K562 (cell line): ENCODE results near the gene SNCB. TPM values are rescaled to one million over a fixed set of nuclear protein-coding genes. Genes with fewer than 3 reads are reported as not detected.

Experiments used
- CBX3 ChIP-seq, 2 experiments: IDR thresholded peaks; 1 replicate in 1 of 2; 2 replicates in 1 of 2; pipeline ENCODE4 v1.6.1; 2012; ENCODE audit warnings: inconsistent platforms in 2 of 2, low read length in 2 of 2, borderline replicate concordance in 1 of 2, control low read depth in 1 of 2
- E2F5 ChIP-seq: sonication (generic); formaldehyde crosslinking; IDR thresholded peaks from 2 replicates; pipeline ENCODE4 v1.8.0; 2022; ENCODE audit warnings: mild to moderate bottlenecking, missing genetic modification reagents
- EP400 ChIP-seq: fragments of 450-650 bp; IDR thresholded peaks from 2 replicates; pipeline ENCODE4 v1.6.1; 2017; ENCODE audit warnings: antibody characterized with exemption, mild to moderate bottlenecking, moderate library complexity
- GABPB2 ChIP-seq: fragments of 250-450 bp; sonication (Bioruptor Pico); conservative IDR thresholded peaks from 2 replicates; pipeline ENCODE4 v1.5.1; 2021; ENCODE audit warnings: mild to moderate bottlenecking
- HDAC6 ChIP-seq: IDR thresholded peaks from 2 replicates; pipeline ENCODE4 v1.6.1; 2012; ENCODE audit warnings: low read depth, mild to moderate bottlenecking, control low read depth, inconsistent platforms, low read length, moderate library complexity
- HIVEP1 ChIP-seq: fragments of 250-450 bp; sonication (Bioruptor Pico); IDR thresholded peaks from 2 replicates; pipeline ENCODE4 v1.4.0; 2020; ENCODE audit warnings: mild to moderate bottlenecking
- MNT ChIP-seq, 2 experiments: fragments of 450-650 bp; conservative IDR thresholded peaks; 2 replicates each; pipeline ENCODE4 v1.6.1; 2017; ENCODE audit warnings: mild to moderate bottlenecking in 2 of 2, moderate library complexity in 2 of 2
- NCOA4 ChIP-seq: fragments of 450-650 bp; IDR thresholded peaks from 2 replicates; pipeline ENCODE4 v1.6.1; 2018; ENCODE audit warnings: mild to moderate bottlenecking; ENCODE audit not compliant: partially characterized antibody
- RBM25 ChIP-seq: fragments of 200-400 bp; formaldehyde crosslinking; IDR thresholded peaks from 2 replicates; pipeline ENCODE4 v1.6.1; 2018; ENCODE audit warnings: low read length, low read depth, moderate library complexity; ENCODE audit not compliant: severe bottlenecking
- TAF7 ChIP-seq: fragments of 450-650 bp; IDR thresholded peaks from 2 replicates; pipeline ENCODE4 v1.6.1; 2016; ENCODE audit warnings: missing genetic modification characterization, missing compliant biosample characterization
- TEAD4 ChIP-seq, 2 experiments: sonication (generic) in 1 of 2; formaldehyde crosslinking in 1 of 2; IDR thresholded peaks; 2 replicates each; pipeline versions ENCODE4 v1.6.1 to v1.8.0; 2012 to 2022; ENCODE audit warnings: borderline replicate concordance in 1 of 2, inconsistent platforms in 1 of 2, low read length in 1 of 2, mild to moderate bottlenecking in 1 of 2, missing genetic modification reagents in 1 of 2
- TFE3 ChIP-seq: fragments of 450-650 bp; formaldehyde crosslinking; IDR thresholded peaks from 2 replicates; pipeline ENCODE4 v1.4.0; 2020; ENCODE audit warnings: mild to moderate bottlenecking, mixed read lengths
- TRIM25 ChIP-seq: fragments of 450-650 bp; IDR thresholded peaks from 2 replicates; pipeline ENCODE4 v1.7.0; 2016; ENCODE audit warnings: borderline replicate concordance
- ZC3H4 ChIP-seq: sonication (generic); formaldehyde crosslinking; IDR thresholded peaks from 2 replicates; pipeline ENCODE4 v1.9.0; 2021; ENCODE audit warnings: missing genetic modification reagents, borderline replicate concordance
- ZFP91 ChIP-seq: sonication (generic); formaldehyde crosslinking; IDR thresholded peaks from 2 replicates; pipeline ENCODE4 v1.8.0; 2022; ENCODE audit warnings: mild to moderate bottlenecking, missing genetic modification reagents
- ZNF134 ChIP-seq: fragments of 250-450 bp; sonication (Bioruptor Pico); conservative IDR thresholded peaks from 2 replicates; pipeline ENCODE4 v1.4.0; 2020
- ZNF778 ChIP-seq: fragments of 450-650 bp; formaldehyde crosslinking; IDR thresholded peaks from 2 replicates; pipeline ENCODE4 v1.4.0; 2020; ENCODE audit warnings: mild to moderate bottlenecking, moderate library complexity
- polyA plus RNA-seq, 8 experiments: library from polyadenylated mRNA; depleted of rRNA in 4 of 8; stranded (reverse) in 5 of 8; unstranded in 3 of 8; fragments of >200 nt; fragmentation: Nextera tagmentation in 2 of 8; fragmentation: Illumina TruSeq in 1 of 8; extraction: Ambion mirVana in 2 of 8; extraction: Trizol in 1 of 8; gene quantifications; 2 replicates each; pipeline versions ENCODE4 v1.2.1 to v1.2.3, GENCODE V29; 2011 to 2014; ENCODE audit warnings: inconsistent platforms in 1 of 8, missing spikeins in 1 of 8
- total RNA-seq, 7 experiments: library from RNA; depleted of rRNA in 6 of 7; stranded (reverse); fragments of >200 nt in 6 of 7; fragmentation: Illumina TruSeq in 2 of 7; extraction: Trizol in 2 of 7; gene quantifications; 2 replicates each; pipeline versions ENCODE4 v1.2.1 to v1.2.3, GENCODE V29; 2011 to 2021; ENCODE audit warnings: low replicate concordance in 1 of 7

SNCB gene
- total and polyA plus RNA-seq, 9 of the 15 experiments (the other 6 are each of a cell fraction or from before 2014, with no cell fraction given): not detected

- no peak for TF ChIP-seq ZFP91
- no peak for TF ChIP-seq TRIM25
- no peak for TF ChIP-seq RBM25
- no peak for TF ChIP-seq ZC3H4
- no peak for TF ChIP-seq HDAC6
- TF ChIP-seq EP400: no peak
- no peak for TF ChIP-seq HIVEP1
- TF ChIP-seq NCOA4: no peak
- no peak for TF ChIP-seq GABPB2 (CRISPR knock-in tag)
- TF ChIP-seq MNT (conservative IDR thresholded peaks at IDR 0.05): peak in 1 of 2 experiments; percentile 79; a peak in 3 of 4 replicates
- TF ChIP-seq TAF7 (tag): no peak
- peak in 1 of 2 experiments; percentile 67; a peak in 1 of 3 replicates for TF ChIP-seq CBX3 (IDR thresholded peaks at IDR 0.05; ENCODE audit: borderline replicate concordance in 1 of 2, low read length in 2 of 2)
- TF ChIP-seq ZNF778 (CRISPR knock-in tag): no peak
- peak; percentile 62; the same call in 1 of the 2 replicates for TF ChIP-seq E2F5 (CRISPR knock-in tag)
- no peak for TF ChIP-seq TFE3
- TF ChIP-seq TEAD4 (IDR thresholded peaks at IDR 0.05; ENCODE audit: low read length): 0 out of 2 replicates have a peak, but pooled peaks have one; percentile 13
- no peak for TF ChIP-seq TEAD4 (CRISPR knock-in tag; IDR thresholded peaks at IDR 0.05; ENCODE audit: borderline replicate concordance)
- TF ChIP-seq ZNF134: 0 out of 2 replicates have a peak, but pooled peaks have one; percentile 8
These were observed 18.9 kb downstream of the SNCB start (continued) for GRCh38 chr5:176611435-176611834.
